ENCODE measurements around the gene PRKG1.

- TF ChIP-seq CTCF (conservative IDR thresholded peaks at IDR 0.05 in 1 of 2, IDR thresholded peaks at IDR 0.05 in 1 of 2; ENCODE audit: low read depth in 1 of 2, low read length in 2 of 2), result no peak
- TF ChIP-seq EZH2 (IDR thresholded peaks at IDR 0.05; ENCODE audit: low read length, missing control alignments), result no peak
Observed at GRCh38 chr10:51244309-51244708, 170.0 kb downstream of the PRKG1 start.
